ENCODE data around the gene PPP1R12B.

GRCh38 chr1:202516434-202516877, 168.0 kb downstream of the PPP1R12B start:
- TF ChIP-seq ZNF639 (tag by site-specific recombination; IDR thresholded peaks at IDR 0.05) = no peak
- no peak for TF ChIP-seq ZNF133 (tag by site-specific recombination; IDR thresholded peaks at IDR 0.05)
- no peak for TF ChIP-seq SETDB1 (IDR thresholded peaks at IDR 0.05; ENCODE audit: insufficient read length, low read length)
- no peak for TF ChIP-seq ZNF623 (tag by site-specific recombination; IDR thresholded peaks at IDR 0.05)
- no peak for TF ChIP-seq TCF7L2 (IDR thresholded peaks at IDR 0.05; ENCODE audit: borderline replicate concordance, low read depth, low read length)
- no peak for TF ChIP-seq ZNF302 (tag by site-specific recombination; IDR thresholded peaks at IDR 0.05; ENCODE audit: low read depth)
